Stimulated activated CD4-positive, alpha-beta T cell treated with anti-CD3 and anti-CD28 coated beads, Interleukin-15, amount 100 ng/mL, for 24 hours (primary cell): ENCODE measurements around the gene ARHGAP20.
A peak's percentile ranks its signal among the peaks of the same experiment; 100 is the strongest.

ENCODE experiments used
- DNase-seq: peaks from one replicate; pipeline ENCODE4 v3.0.0-alpha.2; 2020

Gene ARHGAP20

DNA sequence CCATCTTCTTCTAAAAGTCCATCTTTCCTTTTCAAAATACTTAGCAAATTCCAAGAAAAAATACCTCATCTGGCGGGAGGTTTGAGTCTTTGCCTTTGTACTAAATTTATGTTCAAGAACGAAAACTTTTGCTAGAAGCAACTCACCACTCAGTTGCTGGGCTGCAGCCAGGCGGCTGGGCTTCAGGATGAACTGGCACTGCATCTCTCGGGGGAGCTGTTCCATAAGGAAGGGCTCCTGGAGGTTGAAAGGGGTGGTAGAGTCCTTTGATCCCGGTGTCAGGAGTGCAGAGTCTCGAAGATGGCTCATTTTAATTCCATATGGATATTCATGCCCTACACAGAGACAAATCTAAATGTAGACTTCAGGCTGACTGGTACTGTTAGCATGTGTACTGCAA, 105.8 kb downstream of the ARHGAP20 start:
- DNase-seq = no peak

DNA sequence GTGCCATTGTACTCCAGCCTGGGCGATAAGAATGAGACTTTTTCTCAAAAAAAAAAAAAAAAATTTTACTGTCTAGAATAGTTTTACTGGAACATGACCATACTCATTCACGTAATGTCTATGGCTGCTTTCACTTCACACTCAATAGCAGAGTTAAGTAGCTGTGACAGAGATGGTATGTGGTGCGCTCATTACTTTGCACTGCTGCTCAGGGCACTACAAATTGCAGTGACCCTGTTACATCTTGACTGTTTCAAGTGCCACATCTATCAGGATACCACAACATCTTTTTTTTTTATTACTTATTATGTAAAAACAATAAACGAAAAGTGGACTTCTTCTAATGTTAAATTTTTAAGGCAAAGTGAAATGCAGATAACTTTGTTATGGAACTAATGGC, 110.3 kb downstream of the ARHGAP20 start:
- DNase-seq = no peak

- no peak for DNase-seq
These were observed 111.9 kb downstream of the ARHGAP20 start for GRCh38 chr11:110600322-110600721.

GRCh38 chr11:110599207-110599606, 113.0 kb downstream of the ARHGAP20 start:
- no peak for DNase-seq

DNA sequence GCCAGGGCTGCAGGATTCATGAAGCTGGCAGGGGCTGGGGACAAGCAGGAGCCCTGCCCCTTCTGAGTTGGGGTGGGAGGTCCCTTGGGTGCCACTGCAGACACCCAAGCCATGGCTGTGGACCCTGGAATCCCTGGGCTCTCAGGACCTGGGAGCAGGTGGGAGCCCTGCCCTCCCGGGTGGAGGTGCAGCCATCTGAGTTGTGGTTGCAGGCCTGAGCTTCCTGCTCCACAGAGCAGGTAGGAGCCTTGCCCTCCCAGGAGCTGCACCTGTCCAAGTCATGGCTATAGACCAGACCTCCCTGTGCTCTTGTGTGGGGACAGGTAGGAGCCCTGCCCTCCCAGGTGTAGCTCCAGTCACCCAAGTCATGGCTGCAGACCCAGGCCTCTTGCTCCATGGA, 113.5 kb downstream of the ARHGAP20 start:
- no peak for DNase-seq

GRCh38 chr11:110587972-110588371, 124.3 kb downstream of the ARHGAP20 start:
- no peak for DNase-seq

DNA sequence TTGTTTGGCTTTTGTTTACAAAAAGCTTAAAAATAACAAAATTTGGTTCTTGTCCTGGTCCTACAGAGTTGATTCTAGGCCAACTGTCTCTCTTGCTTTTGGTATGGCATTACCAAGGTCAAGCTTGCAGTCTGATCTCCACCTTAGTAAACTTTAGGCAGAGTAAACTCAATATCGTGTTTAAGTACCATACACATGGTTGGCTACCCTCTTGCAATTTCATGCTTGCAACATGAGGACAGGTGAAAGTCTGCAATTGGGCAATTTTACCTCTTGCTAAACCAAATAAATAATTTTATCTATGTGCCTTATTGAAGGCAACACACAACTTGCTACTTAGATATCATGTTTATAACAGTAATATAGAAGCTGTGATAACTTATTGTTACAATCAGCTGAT, 125.1 kb downstream of the ARHGAP20 start:
- no peak for DNase-seq

DNA sequence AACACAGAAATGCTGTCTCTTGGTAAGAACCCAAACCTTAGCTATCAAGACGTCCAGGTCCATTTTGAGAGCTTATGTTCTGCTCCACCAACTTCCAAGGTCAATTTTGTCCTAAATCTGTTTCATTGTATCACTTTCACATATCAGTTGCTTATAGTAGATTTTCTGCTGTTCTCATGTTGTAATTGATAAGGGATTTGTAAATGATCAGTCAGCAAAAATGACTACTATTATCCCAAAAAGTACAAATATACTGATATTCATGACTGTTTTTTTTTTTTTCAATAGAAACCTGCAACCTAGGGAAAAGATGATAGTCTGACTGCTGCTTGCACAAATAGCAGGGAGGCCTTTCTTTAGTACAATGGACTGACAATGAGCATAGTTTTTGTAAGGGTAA, 128.1 kb downstream of the ARHGAP20 start:
- DNase-seq = no peak

DNA sequence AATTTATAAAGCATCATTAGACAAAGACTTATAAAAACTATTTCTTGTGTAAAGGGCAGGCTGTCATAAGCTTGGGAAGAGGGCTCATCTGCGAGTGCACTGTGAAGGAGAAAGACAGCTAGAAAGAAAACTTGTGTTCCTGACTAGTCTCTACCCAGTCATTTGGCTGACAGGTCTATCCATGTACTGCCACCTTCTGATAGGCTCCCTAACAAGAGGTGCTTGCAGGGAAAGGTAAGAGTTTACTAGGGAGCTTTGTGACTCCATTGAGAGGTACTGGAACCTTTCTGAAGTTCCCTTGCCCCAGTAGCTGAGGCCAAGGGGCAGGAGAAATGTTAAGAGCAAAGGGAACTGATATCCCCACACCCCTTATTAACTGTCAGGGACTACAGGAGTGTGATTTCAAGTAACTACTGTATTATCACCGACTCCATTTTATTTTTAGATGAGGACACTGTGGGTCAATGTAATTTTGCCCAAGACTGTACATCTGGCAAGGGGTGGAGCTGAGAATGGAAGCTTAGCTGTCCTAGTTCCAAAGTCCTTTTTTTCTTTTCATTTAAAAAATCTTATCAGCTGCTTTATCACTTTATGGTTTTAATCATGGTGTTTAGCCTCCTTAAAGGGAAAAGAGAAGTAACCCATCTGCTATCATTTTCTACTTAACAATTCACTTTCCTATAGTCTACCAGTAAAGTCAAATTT, 129.4 kb downstream of the ARHGAP20 start:
- DNase-seq = no peak

DNA sequence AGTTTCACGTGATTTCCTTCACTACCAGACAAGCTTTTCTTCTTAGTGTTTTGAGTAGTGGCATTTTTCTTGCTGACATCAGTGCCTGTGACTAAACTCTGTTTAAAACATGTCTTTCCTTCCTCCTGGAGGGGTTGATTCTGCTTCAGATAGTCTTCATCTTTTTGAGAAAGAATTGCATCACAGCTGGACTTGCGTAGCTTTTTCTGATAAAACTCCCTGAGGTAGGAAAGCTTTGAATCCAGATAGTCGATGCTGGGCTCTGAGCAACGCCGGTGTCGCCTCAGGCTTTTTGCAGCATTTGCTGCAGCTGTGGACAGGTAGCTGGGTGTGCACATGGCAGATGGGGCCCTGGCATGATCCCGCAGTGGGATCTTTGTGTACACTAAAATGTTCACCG, 131.7 kb downstream of the ARHGAP20 start:
- DNase-seq = no peak

GRCh38 chr11:110573411-110573810, 138.8 kb downstream of the ARHGAP20 start:
- no peak for DNase-seq

DNA sequence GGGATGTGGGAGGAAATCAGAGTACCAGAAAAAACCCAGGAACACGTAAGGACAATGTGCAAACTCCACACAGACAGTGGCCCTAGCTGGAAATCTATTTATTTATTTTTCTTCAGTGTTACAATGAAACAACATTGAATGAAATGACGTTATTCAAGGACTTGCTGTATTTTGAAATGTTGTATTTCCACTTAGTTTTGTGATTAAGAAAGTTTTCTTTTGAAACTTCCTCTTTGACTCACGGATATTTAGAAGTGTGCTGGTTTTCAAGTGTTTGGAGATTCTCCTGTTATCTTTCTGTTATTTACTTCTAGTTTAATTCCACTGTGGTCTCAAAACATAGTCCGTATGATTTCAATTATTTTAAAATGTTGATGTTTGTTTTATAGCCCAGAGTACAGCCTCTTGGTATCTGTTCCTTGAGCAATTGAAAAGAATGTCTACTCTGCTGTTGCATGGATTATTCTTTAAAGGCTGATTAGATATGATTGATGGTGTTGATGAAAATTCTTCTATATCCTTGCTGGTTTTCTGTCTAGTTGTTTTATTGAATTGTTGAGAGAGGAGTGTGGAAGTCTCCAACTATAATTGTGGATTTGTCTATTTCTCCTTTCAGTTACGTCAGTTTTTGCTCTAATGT, 141.0 kb downstream of the ARHGAP20 start:
- DNase-seq = no peak

- DNase-seq = no peak
These were observed 145.7 kb downstream of the ARHGAP20 start for GRCh38 chr11:110566577-110566976.

GRCh38 chr11:110565357-110566336, 146.6 kb downstream of the ARHGAP20 start:
- no peak for DNase-seq

GRCh38 chr11:110564676-110565356, 147.4 kb downstream of the ARHGAP20 start:
- DNase-seq = no peak

DNA sequence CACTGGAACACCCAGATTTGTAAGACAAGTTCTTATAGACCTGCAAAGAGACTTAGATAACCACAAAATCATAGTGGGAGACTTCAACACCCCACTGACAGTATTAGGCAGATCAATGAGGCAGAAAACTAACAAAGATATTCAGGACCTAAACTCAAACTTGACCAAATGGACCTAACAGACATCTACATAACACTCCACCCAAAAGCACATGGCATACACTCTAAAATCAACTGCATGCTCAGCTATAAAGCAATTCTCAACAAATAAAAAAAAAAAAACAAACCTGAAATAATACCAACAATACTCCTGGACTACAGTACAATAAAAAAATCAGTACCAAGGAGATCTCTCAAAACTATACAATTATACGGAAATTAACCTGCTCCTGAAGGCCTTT, 167.5 kb downstream of the ARHGAP20 start:
- no peak for DNase-seq

DNA sequence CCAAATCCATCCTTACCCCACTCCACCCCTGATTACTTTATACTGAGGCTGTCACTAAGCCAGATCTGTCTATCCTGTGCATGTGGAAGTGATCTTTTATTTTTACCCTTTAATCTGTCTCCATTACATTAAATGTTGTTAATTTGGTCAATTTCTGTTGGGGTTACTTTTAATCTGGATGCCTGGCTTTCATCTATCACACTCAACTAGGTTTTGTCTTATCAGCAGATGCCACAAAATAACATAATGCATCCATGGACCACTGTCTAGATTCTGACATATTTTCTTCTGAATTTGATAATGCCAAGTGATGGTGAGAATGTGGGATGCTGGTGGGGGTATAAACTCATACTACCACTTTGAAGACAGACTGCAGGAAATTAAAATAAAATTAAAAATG, 174.1 kb downstream of the ARHGAP20 start:
- no peak for DNase-seq

GRCh38 chr11:110530900-110531741, 181.1 kb downstream of the ARHGAP20 start:
- no peak for DNase-seq

GRCh38 chr11:110529043-110529442, 183.2 kb downstream of the ARHGAP20 start:
- DNase-seq = peak; percentile 11

GRCh38 chr11:110527146-110527545, 185.1 kb downstream of the ARHGAP20 start:
- no peak for DNase-seq
